Measurements from ENCODE around the gene CDC14A.

DNA sequence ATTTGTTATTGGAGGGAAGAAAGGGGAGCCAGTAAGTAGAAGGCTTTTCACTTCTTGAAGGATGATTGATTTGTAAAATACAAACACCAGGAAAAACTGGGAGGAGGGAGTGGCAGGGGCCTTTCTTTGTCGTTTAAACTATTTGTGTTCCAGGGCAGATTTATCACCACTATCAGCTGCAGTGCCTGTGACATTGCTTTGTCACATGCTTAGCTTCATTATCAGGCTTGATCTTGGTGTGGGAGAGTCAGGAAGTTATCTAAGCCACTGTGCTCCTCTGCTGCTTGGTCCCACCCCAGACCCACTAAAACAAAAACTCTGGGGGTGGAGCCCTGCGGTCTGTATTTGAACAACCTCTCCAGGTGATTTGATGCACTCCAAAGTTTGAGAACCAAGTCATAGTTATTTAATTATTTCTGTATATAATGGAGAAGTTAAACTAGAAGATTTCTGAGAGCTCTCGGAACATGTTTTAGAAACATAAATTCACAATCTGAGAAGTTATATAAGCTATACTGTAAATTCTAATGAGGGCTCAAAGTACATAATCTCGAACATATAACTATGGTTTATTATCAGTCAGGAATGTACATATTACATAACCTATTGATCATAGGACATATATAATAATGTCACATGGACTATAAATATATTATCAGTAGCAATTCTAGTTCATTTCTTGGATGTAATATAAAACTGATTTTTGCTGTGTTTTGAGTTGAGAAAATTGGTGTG is 87.9 kb downstream of the CDC14A start:
- TF ChIP-seq, protein P1, sequence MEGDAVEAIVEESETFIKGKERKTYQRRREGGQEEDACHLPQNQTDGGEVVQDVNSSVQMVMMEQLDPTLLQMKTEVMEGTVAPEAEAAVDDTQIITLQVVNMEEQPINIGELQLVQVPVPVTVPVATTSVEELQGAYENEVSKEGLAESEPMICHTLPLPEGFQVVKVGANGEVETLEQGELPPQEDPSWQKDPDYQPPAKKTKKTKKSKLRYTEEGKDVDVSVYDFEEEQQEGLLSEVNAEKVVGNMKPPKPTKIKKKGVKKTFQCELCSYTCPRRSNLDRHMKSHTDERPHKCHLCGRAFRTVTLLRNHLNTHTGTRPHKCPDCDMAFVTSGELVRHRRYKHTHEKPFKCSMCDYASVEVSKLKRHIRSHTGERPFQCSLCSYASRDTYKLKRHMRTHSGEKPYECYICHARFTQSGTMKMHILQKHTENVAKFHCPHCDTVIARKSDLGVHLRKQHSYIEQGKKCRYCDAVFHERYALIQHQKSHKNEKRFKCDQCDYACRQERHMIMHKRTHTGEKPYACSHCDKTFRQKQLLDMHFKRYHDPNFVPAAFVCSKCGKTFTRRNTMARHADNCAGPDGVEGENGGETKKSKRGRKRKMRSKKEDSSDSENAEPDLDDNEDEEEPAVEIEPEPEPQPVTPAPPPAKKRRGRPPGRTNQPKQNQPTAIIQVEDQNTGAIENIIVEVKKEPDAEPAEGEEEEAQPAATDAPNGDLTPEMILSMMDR (IDR thresholded peaks at IDR 0.05; ENCODE audit: insufficient read depth, low read length, poor library complexity, severe bottlenecking) = no peak
- TF ChIP-seq EZH2phosphoT487 (conservative IDR thresholded peaks at IDR 0.05; ENCODE audit: low read length) = no peak
